Mesenchymal stem cell (in vitro differentiated cells and primary cell): ENCODE measurements around the gene SNAPIN.

Experiments used
- DNase-seq: peaks from one replicate; pipeline ENCODE4 v3.0.0-alpha.2; 2013
- H2AFZ ChIP-seq: one replicate; pipeline ENCODE4 v1.6.1; 2013; ENCODE audit warnings: low read depth, mild to moderate bottlenecking, control low read depth, inconsistent platforms, low read length, moderate library complexity
- H2AK5ac ChIP-seq: 2 replicates; pipeline ENCODE4 v1.6.1; 2013; ENCODE audit warnings: low read length, moderate library complexity, mild to moderate bottlenecking, inconsistent platforms; ENCODE audit not compliant: severe bottlenecking
- H2BK120ac ChIP-seq: one replicate; pipeline ENCODE4 v1.6.1; 2013; ENCODE audit warnings: low read depth, mild to moderate bottlenecking, inconsistent platforms, low read length, moderate library complexity
- H2BK12ac ChIP-seq, 2 experiments: one replicate each; pipeline ENCODE4 v1.6.1; 2013; ENCODE audit warnings: inconsistent platforms in 2 of 2, low read length in 2 of 2, mild to moderate bottlenecking in 2 of 2, moderate library complexity in 2 of 2, control low read depth in 1 of 2
- H2BK15ac ChIP-seq: one replicate; pipeline ENCODE4 v1.6.1; 2013; ENCODE audit warnings: mild to moderate bottlenecking, low read depth, inconsistent platforms; ENCODE audit not compliant: poor library complexity, severe bottlenecking
- H2BK5ac ChIP-seq: 2 replicates; pipeline ENCODE4 v1.6.1; 2013; ENCODE audit warnings: low read depth, mild to moderate bottlenecking, low read length, control low read depth, inconsistent platforms; ENCODE audit not compliant: poor library complexity, severe bottlenecking
- H3K14ac ChIP-seq, 2 experiments: one replicate each; pipeline ENCODE4 v1.6.1; 2013; ENCODE audit warnings: inconsistent platforms in 2 of 2, low read length in 2 of 2, control low read depth in 1 of 2, mild to moderate bottlenecking in 1 of 2, moderate library complexity in 1 of 2
- H3K18ac ChIP-seq, 2 experiments: one replicate each; pipeline ENCODE4 v1.6.1; 2013; ENCODE audit warnings: inconsistent platforms in 2 of 2, low read length in 2 of 2, control low read depth in 1 of 2, low read depth in 1 of 2, mild to moderate bottlenecking in 1 of 2
- H3K23ac ChIP-seq, 2 experiments: one replicate each; pipeline ENCODE4 v1.6.1; 2013; ENCODE audit warnings: inconsistent platforms in 2 of 2, low read length in 2 of 2, mild to moderate bottlenecking in 2 of 2, moderate library complexity in 2 of 2, control low read depth in 1 of 2
- H3K27ac ChIP-seq: 2 replicates; pipeline ENCODE4 v1.5.1; 2013; ENCODE audit warnings: mild to moderate bottlenecking, moderate library complexity, low read length, control low read depth, inconsistent platforms; ENCODE audit not compliant: poor library complexity, severe bottlenecking
- H3K27me3 ChIP-seq, 2 experiments: 2 replicates each; pipeline versions ENCODE4 v1.6.1 to v1.7.0; 2013; ENCODE audit warnings: low read length in 2 of 2, mild to moderate bottlenecking in 2 of 2, moderate library complexity in 2 of 2, control low read depth in 1 of 2, inconsistent platforms in 1 of 2; ENCODE audit not compliant: control insufficient read depth in 1 of 2, insufficient read depth in 1 of 2
- H3K36me3 ChIP-seq, 2 experiments: 2 replicates each; pipeline versions ENCODE4 v1.6.1 to v1.7.0; 2013; ENCODE audit warnings: low read length in 2 of 2, control low read depth in 1 of 2, inconsistent platforms in 1 of 2, low read depth in 1 of 2, mild to moderate bottlenecking in 1 of 2; ENCODE audit not compliant: insufficient read depth in 2 of 2, control insufficient read depth in 1 of 2
- H3K4ac ChIP-seq, 2 experiments: one replicate each; pipeline ENCODE4 v1.6.1; 2013; ENCODE audit warnings: inconsistent platforms in 2 of 2, low read length in 2 of 2, mild to moderate bottlenecking in 2 of 2, moderate library complexity in 2 of 2, control low read depth in 1 of 2, low read depth in 1 of 2
- H3K4me1 ChIP-seq: 2 replicates; pipeline ENCODE4 v1.6.1; 2013; ENCODE audit warnings: low read depth, low read length, control low read depth; ENCODE audit not compliant: control insufficient read depth, insufficient read depth
- H3K4me2 ChIP-seq: 2 replicates; pipeline ENCODE4 v1.6.1; 2013; ENCODE audit warnings: low read length, mild to moderate bottlenecking, inconsistent platforms; ENCODE audit not compliant: poor library complexity, severe bottlenecking
- H3K4me3 ChIP-seq, 2 experiments: 2 replicates each; pipeline versions ENCODE4 v1.5.1 to v1.7.0; 2013; ENCODE audit warnings: low read length in 2 of 2, mild to moderate bottlenecking in 2 of 2, control low read depth in 1 of 2, low read depth in 1 of 2; ENCODE audit not compliant: insufficient read depth in 1 of 2
- H3K79me1 ChIP-seq: replicated peaks from 2 replicates; pipeline ENCODE4 v1.6.1; 2013; ENCODE audit warnings: mild to moderate bottlenecking, control low read depth, low read length, inconsistent platforms; ENCODE audit not compliant: poor library complexity, severe bottlenecking
- H3K9ac ChIP-seq: 2 replicates; pipeline ENCODE4 v1.7.0; 2013; ENCODE audit warnings: mild to moderate bottlenecking, low read length, moderate library complexity
- H3K9me3 ChIP-seq: 2 replicates; pipeline ENCODE4 v1.7.0; 2013; ENCODE audit warnings: mild to moderate bottlenecking, low read length; ENCODE audit not compliant: control insufficient read depth
- H4K8ac ChIP-seq: one replicate; pipeline ENCODE4 v1.6.1; 2013; ENCODE audit warnings: inconsistent platforms, mild to moderate bottlenecking, low read length, moderate library complexity
- H4K91ac ChIP-seq: one replicate; pipeline ENCODE4 v1.6.1; 2013; ENCODE audit warnings: mild to moderate bottlenecking, low read length, inconsistent platforms
- WGBS: methylation state at CpG from one replicate; pipeline ENCODE4 v1.1.7; 2013; ENCODE audit warnings: mixed read lengths; 5-methylcytosine and 5-hydroxymethylcytosine counted together

The SNAPIN gene

DNA sequence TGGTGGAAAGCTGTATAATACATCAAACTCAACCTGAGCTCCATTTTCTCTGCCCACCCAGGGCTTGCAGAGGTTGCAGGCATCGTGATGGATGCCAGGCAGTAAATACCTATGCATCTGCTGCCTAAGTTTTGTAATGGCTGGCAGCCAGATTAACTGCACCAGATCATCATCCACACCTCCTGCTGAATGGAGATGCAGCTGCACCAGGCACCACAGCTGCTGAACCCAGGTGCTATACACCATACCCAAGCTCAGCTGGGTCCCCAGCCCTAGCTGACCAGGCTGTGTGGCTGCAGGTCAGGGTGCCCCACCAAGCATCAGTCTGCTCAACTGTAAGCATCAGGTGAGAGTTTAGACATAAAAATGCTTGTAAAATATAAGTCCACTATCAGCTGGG, 6.7 kb upstream of the SNAPIN start:
- no peak for DNase-seq
- Histone ChIP-seq H3K4ac (no peak overlapping the region), H3K27me3 (no peaks in the 10 kb centered on the region), H3K9me3 (no peaks in the 10 kb centered on the region), H2AK5ac (no peak overlapping the region), H3K18ac (no peak overlapping the region), H3K4me2 (no peak overlapping the region), H3K27ac (no peak overlapping the region), H3K36me3 (peaks cover 6 to 12% of the 10 kb centered on the region in 2 experiments), H2AFZ (no peak overlapping the region), H3K14ac (no peak overlapping the region), H3K4me3 (no peak overlapping the region), H3K4me1 (peaks cover 10% of the 10 kb centered on the region), H3K23ac (no peak overlapping the region), H4K8ac (peak overlapping the region; percentile 21), H4K91ac (peak overlapping the region; percentile 20), H3K79me1 (peaks cover 4% of the 10 kb centered on the region), H2BK5ac (no peak overlapping the region), H2BK120ac (no peak overlapping the region), H2BK15ac (no peak overlapping the region), H3K9ac (no peak overlapping the region), H2BK12ac (no peak overlapping the region)
- 73% methylated on average over 1 of the region's 1 CpG for WGBS

DNA sequence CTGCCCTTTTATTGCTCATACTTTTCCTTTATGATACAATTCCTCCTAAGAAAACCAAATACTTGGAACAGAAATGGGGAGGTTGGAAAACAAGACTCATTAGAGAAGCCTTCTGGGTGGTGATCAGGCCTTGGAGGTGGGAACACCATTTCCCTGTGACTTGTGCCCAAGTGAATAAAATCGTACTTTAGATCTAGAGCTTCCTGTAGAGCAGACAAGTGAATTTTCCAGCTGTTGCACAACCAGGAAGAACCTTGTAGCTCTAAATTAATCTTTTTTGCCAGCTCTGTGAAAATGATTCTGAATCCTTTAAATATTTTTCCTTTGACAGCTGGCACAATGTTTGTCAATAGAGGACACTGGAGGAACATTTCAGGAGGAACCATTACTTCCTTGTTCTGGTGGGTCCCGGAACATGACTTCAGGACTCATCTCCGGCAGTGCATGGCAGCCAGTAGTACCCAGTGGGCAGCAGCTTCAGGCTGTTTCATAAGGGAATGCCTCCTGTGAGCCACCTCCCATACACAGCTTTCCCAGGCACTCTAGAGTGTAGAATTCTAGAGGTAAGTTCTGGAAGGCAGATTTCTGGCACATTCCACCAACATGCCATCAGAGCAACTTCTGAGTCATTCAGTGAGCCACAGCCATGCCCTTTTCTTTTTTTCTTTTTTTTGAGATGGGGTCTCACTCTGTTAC, 5.5 kb upstream of the SNAPIN start:
- no peak overlapping the region for H3K27ac ChIP-seq
- no peak overlapping the region for H2BK15ac ChIP-seq
- no peak overlapping the region for H3K4me2 ChIP-seq
- H3K14ac ChIP-seq = no peak overlapping the region
- H2BK120ac ChIP-seq = no peak overlapping the region
- H4K8ac ChIP-seq = peak overlapping the region; percentile 13
- no peaks in the 10 kb centered on the region for H3K9me3 ChIP-seq
- peak; percentile 39 for DNase-seq
- peak overlapping the region in 1 of 2 experiments; percentile 35 for H3K4ac ChIP-seq
- 95% methylated on average over 3 of the region's 3 CpGs for WGBS
- H2BK12ac ChIP-seq = peak overlapping the region in 1 of 2 experiments; percentile 15
- no peak overlapping the region for H3K18ac ChIP-seq
- no peak overlapping the region for H3K4me3 ChIP-seq
- H3K79me1 ChIP-seq = peaks cover under 1% of the 10 kb centered on the region
- H3K4me1 ChIP-seq = peaks cover 11% of the 10 kb centered on the region
- H2AFZ ChIP-seq = no peak overlapping the region
- no peaks in the 10 kb centered on the region for H3K27me3 ChIP-seq
- H3K23ac ChIP-seq = no peak overlapping the region
- H3K36me3 ChIP-seq = peaks cover 0 to 4% of the 10 kb centered on the region in 2 experiments
- H2AK5ac ChIP-seq = no peak overlapping the region
- H4K91ac ChIP-seq = peak overlapping the region; percentile 50
- H2BK5ac ChIP-seq = no peak overlapping the region
- no peak overlapping the region for H3K9ac ChIP-seq

DNA sequence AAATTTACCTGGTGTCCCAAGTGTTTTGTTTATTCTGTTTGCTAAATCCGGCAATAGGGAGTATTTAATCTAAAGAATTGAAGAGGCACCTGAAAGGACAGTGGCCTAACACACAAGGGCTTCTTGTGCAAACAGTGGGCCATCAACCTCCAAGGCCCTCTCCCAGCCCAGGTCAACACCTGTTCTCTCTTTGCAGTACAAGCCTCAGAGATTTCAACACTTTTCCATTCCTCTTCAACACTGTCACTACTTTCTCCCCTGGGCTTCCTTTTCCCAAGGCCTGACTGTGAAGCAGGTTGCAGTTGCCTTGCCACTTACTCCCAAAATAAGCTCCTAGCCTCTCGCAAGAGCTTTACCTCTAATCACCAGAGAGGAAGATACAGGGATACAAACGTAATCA, 3.2 kb upstream of the SNAPIN start:
- Histone ChIP-seq H2AK5ac (no peak overlapping the region), H2BK15ac (no peak overlapping the region), H3K4ac (no peak overlapping the region), H2BK5ac (no peak overlapping the region), H2BK12ac (no peak overlapping the region), H3K18ac (no peak overlapping the region), H3K23ac (no peak overlapping the region), H3K9ac (no peak overlapping the region), H3K9me3 (no peaks in the 10 kb centered on the region), H3K4me2 (no peak overlapping the region), H3K36me3 (peaks cover 3% of the 10 kb centered on the region in 2 experiments), H4K8ac (no peak overlapping the region), H3K79me1 (no peaks in the 10 kb centered on the region), H2AFZ (no peak overlapping the region), H4K91ac (no peak overlapping the region), H3K4me1 (peaks cover 8% of the 10 kb centered on the region), H3K14ac (no peak overlapping the region), H2BK120ac (no peak overlapping the region), H3K27me3 (no peaks in the 10 kb centered on the region), H3K27ac (no peak overlapping the region), H3K4me3 (no peak overlapping the region)
- 100% methylated on average over 2 of the region's 3 CpGs for WGBS
- DNase-seq = no peak

DNA sequence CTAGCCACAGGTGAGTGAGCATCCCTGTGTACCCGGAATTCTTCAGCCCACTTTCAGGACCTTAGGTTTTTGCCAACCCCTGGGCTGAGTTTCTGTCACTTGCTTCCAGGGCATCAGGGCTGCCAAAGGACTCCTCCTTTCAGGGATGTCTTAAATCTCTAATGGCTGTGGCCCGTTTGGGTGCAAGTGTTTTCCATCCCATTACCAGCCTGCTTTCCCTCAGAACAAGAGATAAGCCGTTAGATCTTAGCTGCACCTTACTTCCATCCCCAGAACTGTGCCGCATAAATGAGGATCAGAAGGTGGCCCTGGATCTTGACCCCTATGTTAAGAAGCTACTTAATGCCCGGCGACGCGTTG, 652 bp downstream of the SNAPIN start:
- Histone ChIP-seq H4K8ac (no peak overlapping the region), H3K18ac (no peak overlapping the region), H2BK5ac (peak overlapping the region; percentile 99), H3K9me3 (no peaks in the 10 kb centered on the region), H3K79me1 (peaks cover 4% of the 10 kb centered on the region), H3K14ac (peak overlapping the region in 1 of 2 experiments; percentile 8), H2BK12ac (no peak overlapping the region), H3K4me3 (peak overlapping the region; percentile 94 to 98), H2BK120ac (no peak overlapping the region), H3K23ac (no peak overlapping the region), H3K4me2 (peak overlapping the region; percentile 57), H2AFZ (no peak overlapping the region), H2AK5ac (no peak overlapping the region), H3K27me3 (no peaks in the 10 kb centered on the region), H3K36me3 (peaks cover 19 to 40% of the 10 kb centered on the region in 2 experiments), H4K91ac (peak overlapping the region; percentile 18), H3K4me1 (peaks cover 6% of the 10 kb centered on the region), H3K4ac (peak overlapping the region in 1 of 2 experiments; percentile 20), H3K9ac (peak overlapping the region; percentile 95), H3K27ac (peak overlapping the region; percentile 42), H2BK15ac (no peak overlapping the region)
- WGBS = 61% methylated on average over 8 of the region's 8 CpGs
- no peak for DNase-seq
